Mesothelial cell of epicardium (in vitro differentiated cells): Measurements from ENCODE around the gene BACE2. TPM values are rescaled to one million over a fixed set of nuclear protein-coding genes. Genes with fewer than 3 reads are reported as not detected.

Source experiments
- DNase-seq, 2 experiments: peaks; one replicate each; pipeline ENCODE4 v3.0.0; 2021; ENCODE audit warnings: low spot score in 2 of 2; ENCODE audit not compliant: unreplicated experiment in 2 of 2
- H3K27ac Mint-ChIP-seq: 2 replicates; pipeline ENCODE4 v1.8.0; 2021; ENCODE audit warnings: mixed read lengths
- H3K27me3 Mint-ChIP-seq: 2 replicates; pipeline ENCODE4 v1.8.0; 2021; ENCODE audit warnings: low read depth, mixed read lengths
- H3K36me3 Mint-ChIP-seq: 2 replicates; pipeline ENCODE4 v1.8.0; 2021; ENCODE audit warnings: mixed read lengths
- H3K4me1 Mint-ChIP-seq: 2 replicates; pipeline ENCODE4 v1.8.0; 2021; ENCODE audit warnings: mixed read lengths
- H3K4me3 Mint-ChIP-seq: 2 replicates; pipeline ENCODE4 v1.8.0; 2021; ENCODE audit warnings: mild to moderate bottlenecking, moderate library complexity, mixed read lengths
- H3K9me3 Mint-ChIP-seq: 2 replicates; pipeline ENCODE4 v1.8.0; 2021; ENCODE audit warnings: mixed read lengths
- total RNA-seq: library from RNA; stranded (reverse); gene quantifications from 3 replicates; pipeline ENCODE4 v1.2.1, GENCODE V29; 2021
- TF ChIP-seq, protein P1 (sequence below): fragments of 200-600 bp; sonication (generic); IDR thresholded peaks from one replicate; pipeline ENCODE4 v1.5.0; 2021; ENCODE audit warnings: antibody characterized with exemption; ENCODE audit not compliant: unreplicated experiment

BACE2 gene
- total RNA-seq, 1 donor from 2014 or later: 31.3 TPM

DNA sequence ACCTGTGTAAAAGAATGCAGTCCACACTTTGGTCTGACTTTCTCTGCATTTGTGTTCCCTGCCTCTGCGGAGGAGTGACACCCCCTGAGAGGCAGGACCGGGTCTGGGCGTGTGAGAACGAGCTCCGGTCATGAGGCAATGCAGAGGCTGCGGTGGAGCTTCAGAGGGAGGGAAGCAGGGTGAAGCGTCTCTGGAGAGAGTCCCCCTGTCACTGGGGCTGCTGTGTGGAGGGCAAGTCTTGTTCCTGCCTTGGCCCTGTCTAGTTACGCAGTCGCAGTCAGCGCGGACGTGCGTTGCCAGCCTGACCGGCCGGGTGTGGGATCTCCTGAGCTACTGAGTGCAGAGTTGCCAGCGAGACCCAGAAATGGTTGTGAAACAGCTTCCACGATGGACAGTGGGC is 48.5 kb downstream of the BACE2 start:
- Mint-ChIP-seq H3K4me3 (no peak overlapping the region), H3K9me3 (no peaks in the 10 kb centered on the region), H3K27ac (peak overlapping the region; percentile 78), H3K27me3 (no peaks in the 10 kb centered on the region), H3K4me1 (peaks cover 42% of the 10 kb centered on the region), H3K36me3 (no peaks in the 10 kb centered on the region)
- TF ChIP-seq, protein P1, sequence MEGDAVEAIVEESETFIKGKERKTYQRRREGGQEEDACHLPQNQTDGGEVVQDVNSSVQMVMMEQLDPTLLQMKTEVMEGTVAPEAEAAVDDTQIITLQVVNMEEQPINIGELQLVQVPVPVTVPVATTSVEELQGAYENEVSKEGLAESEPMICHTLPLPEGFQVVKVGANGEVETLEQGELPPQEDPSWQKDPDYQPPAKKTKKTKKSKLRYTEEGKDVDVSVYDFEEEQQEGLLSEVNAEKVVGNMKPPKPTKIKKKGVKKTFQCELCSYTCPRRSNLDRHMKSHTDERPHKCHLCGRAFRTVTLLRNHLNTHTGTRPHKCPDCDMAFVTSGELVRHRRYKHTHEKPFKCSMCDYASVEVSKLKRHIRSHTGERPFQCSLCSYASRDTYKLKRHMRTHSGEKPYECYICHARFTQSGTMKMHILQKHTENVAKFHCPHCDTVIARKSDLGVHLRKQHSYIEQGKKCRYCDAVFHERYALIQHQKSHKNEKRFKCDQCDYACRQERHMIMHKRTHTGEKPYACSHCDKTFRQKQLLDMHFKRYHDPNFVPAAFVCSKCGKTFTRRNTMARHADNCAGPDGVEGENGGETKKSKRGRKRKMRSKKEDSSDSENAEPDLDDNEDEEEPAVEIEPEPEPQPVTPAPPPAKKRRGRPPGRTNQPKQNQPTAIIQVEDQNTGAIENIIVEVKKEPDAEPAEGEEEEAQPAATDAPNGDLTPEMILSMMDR: no peak
- DNase-seq: no peak

DNA sequence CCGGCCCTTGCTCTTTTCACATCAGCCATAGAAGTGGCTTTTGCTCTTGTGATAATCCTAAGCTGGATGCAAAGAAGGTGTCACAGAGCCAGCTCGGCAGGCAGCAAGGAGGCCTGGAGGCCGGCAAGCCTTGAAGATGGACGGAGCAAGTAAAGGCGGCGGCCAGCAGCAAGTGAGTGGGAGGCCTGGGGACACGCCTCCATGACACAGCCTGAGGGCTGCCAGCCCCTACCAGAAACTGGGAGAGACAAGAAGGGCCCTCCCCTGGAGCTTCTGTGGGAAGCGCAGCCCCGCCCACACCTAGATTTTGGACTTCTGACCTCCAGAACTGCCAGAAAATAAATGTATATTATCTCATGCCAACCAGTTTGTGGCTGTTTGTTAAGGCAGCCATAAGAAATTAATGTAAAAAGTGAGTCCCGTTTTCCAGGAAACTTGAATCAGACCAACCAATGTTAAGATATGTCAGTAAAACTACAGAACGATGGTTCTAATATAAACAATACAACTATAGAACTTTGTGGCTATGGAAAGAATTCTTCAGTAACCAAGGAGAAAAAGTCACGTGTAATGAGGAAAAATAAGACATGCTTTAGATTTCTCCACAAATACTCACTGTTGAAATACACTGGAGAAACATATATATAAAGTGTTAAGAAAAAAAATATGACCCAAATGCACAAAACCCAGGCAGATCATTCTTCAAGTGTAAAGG is 49.9 kb downstream of the BACE2 start:
- Mint-ChIP-seq H3K27ac (peak overlapping the region; percentile 86), H3K4me3 (no peak overlapping the region), H3K4me1 (peaks cover 41% of the 10 kb centered on the region), H3K36me3 (no peaks in the 10 kb centered on the region), H3K27me3 (no peaks in the 10 kb centered on the region), H3K9me3 (no peaks in the 10 kb centered on the region)
- DNase-seq: no peak
- TF ChIP-seq, protein P1: no peak

DNA sequence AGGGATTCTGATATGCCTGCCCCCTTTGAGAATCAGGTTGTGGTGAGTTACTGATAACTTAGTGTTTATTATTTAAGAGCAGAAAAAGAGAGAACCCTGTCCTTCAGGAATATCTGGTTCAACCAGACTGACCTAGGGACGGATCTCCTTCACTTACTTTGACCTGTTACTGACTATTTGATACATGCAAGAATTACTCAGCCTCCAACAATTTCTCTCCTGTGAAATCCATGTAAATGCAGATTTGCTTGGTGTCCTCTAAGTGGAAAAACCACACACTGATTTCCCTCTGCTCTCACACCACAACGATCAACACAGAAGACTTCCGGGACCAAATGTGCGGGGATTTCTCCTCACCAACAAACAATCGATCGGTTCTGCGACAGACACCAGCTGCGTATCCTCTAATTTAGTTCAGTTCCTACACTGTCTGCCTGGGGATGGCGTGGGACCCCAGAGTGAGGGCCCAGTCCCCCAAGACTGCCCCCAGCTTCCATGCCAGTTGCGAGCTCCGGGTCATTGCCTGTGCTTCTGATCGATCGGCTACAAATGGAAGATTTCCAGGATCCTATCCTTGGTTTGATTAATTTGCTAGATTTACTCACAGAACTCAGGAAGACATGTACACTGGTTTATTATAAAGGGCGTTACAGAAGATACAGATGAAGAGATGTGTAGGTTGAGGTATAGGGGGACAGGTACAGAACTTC is 51.7 kb downstream of the BACE2 start:
- H3K9me3 Mint-ChIP-seq: no peaks in the 10 kb centered on the region
- no peaks in the 10 kb centered on the region for H3K36me3 Mint-ChIP-seq
- TF ChIP-seq, protein P1: no peak
- DNase-seq: no peak
- H3K27ac Mint-ChIP-seq: peak overlapping the region; percentile 22
- H3K4me3 Mint-ChIP-seq: no peak overlapping the region
- no peaks in the 10 kb centered on the region for H3K27me3 Mint-ChIP-seq
- peaks cover 36% of the 10 kb centered on the region for H3K4me1 Mint-ChIP-seq

DNA sequence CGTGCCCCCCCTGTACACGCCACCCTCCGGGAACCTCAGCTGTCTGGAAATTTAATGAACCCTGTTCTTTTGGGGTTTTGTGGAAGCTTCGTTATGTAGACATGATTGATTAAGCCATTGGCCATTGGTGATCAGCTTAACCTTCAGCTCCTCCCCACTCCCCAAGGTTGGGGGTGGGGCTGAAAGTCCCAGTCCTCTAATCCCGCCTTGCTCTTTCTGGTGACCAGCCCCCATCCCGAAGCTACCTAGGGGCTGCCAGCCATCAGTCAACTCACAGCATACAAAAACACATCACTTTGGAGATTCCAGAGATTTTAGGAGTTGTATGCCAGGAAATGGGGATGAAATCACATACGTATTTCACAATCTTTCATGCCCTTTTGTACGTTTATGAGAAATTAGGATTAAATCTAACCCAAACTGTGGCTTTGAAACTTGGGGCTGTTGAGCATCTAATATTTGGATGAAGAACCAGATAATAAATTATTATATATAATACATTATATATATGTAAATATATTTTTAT is 52.3 kb downstream of the BACE2 start:
- DNase-seq: no peak
- H3K4me3 Mint-ChIP-seq: no peak overlapping the region
- H3K27me3 Mint-ChIP-seq: no peaks in the 10 kb centered on the region
- TF ChIP-seq, protein P1: no peak
- H3K36me3 Mint-ChIP-seq: no peaks in the 10 kb centered on the region
- peaks cover 36% of the 10 kb centered on the region for H3K4me1 Mint-ChIP-seq
- no peaks in the 10 kb centered on the region for H3K9me3 Mint-ChIP-seq
- no peak overlapping the region for H3K27ac Mint-ChIP-seq

DNA sequence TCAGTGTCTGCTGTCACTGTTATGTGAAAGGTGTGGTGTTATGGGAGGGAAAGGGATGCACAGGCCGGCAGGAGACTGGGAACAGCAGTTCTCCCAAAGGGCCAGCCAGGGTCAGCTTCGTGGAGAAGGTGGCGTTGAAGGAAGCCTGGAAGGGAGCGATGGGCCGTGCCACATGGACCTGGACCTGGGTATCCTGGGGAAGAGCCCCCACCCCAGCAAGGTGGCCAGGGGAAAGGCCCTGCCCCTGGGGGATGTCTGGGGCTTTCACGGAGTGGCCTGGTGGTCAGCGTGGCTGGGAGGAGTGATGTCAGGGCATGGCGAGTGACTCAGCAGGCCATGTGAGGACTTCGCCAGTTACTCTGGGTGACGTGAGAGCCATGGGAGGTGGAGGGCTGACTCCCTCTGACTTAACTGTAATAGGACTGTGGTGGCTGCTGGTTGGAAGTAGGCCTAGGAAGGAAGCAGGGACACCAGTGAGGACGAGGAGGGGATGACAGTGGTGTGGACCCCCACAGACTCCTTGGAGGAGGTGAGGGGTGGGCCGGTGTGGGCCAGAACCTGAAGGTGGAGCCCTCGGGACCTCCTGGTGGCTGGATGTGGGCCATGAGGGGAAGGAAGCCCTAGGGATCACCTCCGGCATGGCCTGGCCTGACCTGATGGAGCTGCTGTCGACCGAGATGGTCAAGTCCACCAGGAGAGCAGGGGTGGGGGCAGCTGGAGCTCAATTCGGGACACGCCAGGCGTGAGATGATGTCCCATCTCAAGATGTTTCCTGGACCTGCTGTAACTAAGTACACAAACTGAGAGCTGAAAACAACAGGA is 54.5 kb downstream of the BACE2 start:
- Mint-ChIP-seq H3K36me3 (peaks cover 4% of the 10 kb centered on the region), H3K27me3 (no peaks in the 10 kb centered on the region), H3K27ac (no peak overlapping the region), H3K4me1 (peaks cover 16% of the 10 kb centered on the region), H3K4me3 (no peak overlapping the region), H3K9me3 (no peaks in the 10 kb centered on the region)
- no peak for DNase-seq
- TF ChIP-seq, protein P1: no peak
